ENCODE measurements around the gene LRRC3. TPM values are rescaled to one million over a fixed set of nuclear protein-coding genes. Genes with fewer than 3 reads are reported as not detected.

The LRRC3 gene
- total and polyA plus RNA-seq, 2 of the 8 experiments (the other 6 are each of a cell fraction or from before 2014, with no cell fraction given): 3.1 to 5.4 TPM

- ChIA-PET POLR2A (ENCODE audit: partially characterized antibody) (interaction anchor here (1.2 kb wide), 1 partner anchor 12 kb away, joined by 3 read pairs; no protein-coding TSS in a partner anchor), CTCF (ENCODE audit: partially characterized antibody) (interaction anchor here (1.1 to 1.3 kb wide), 5 partner anchors 11 to 88 kb away, joined by 3 to 5 read pairs (median 4); partner anchors contain the start of gene LRRC3)
- H3K79me2 ChIP-seq (ENCODE audit: control insufficient read depth in 1 of 2, insufficient read depth in 2 of 2, low read length in 2 of 2): no peaks in the 10 kb centered on the region
- WGBS, 2 experiments (ENCODE audit: extremely low coverage in 1 of 2, insufficient coverage in 1 of 2, insufficient read length in 1 of 2, insufficient replicate concordance in 2 of 2, low coverage in 1 of 2, low lambda C conversion rate in 2 of 2, missing lambda C conversion rate in 1 of 2): 88% methylated on average over 6 of the region's 13 CpGs; no CpG with 5 or more reads in 1 of the 2 experiments
- no peaks in the 10 kb centered on the region for H3K79me1 ChIP-seq (ENCODE audit: low read depth, low read length)
- no peak overlapping the region for H2BK20ac ChIP-seq (ENCODE audit: low read length)
- no peak overlapping the region for H4K5ac ChIP-seq (ENCODE audit: insufficient read length, low read depth, low read length)
- no peaks in the 10 kb centered on the region; a peak in 2 of 7 replicates for H3K4me1 ChIP-seq (replicated peaks in 1 of 4; ENCODE audit: control insufficient read depth in 3 of 4, insufficient read depth in 4 of 4, low read length in 3 of 4)
- H3K4ac ChIP-seq (replicated peaks; ENCODE audit: insufficient read length, low read depth, low read length): no peak overlapping the region
- H3K14ac ChIP-seq (ENCODE audit: insufficient read length): no peak overlapping the region
- DNase-seq (ENCODE audit: low read depth in 1 of 2, low spot score in 2 of 2) (no peak), FAIRE-seq (no peak)
- H2AFZ ChIP-seq (ENCODE audit: low read length): no peak overlapping the region
- H3K18ac ChIP-seq (ENCODE audit: extremely low read depth, low read length): no peak overlapping the region
- H2BK15ac ChIP-seq (ENCODE audit: low read length): no peak overlapping the region
- no peak overlapping the region for H3K9ac ChIP-seq (replicated peaks in 1 of 4; ENCODE audit: extremely low read depth in 1 of 4, low read depth in 3 of 4, low read length in 3 of 4)
- no peak overlapping the region for H3K23ac ChIP-seq (ENCODE audit: insufficient read length)
- no peak overlapping the region for H2BK5ac ChIP-seq (ENCODE audit: low read depth, low read length)
- H3K9me3 ChIP-seq (ENCODE audit: insufficient read depth in 2 of 2, low read depth in 1 of 2, low read length in 1 of 2): peaks cover 0 to 4% of the 10 kb centered on the region in 2 experiments; a peak in 1 of 4 replicates
- TF ChIP-seq RXRA (IDR thresholded peaks at IDR 0.05; ENCODE audit: insufficient read depth, low read depth, low read length): no peak
- TF ChIP-seq CBX8 (IDR thresholded peaks at IDR 0.05; ENCODE audit: borderline replicate concordance, low read depth, low read length): no peak
- TF ChIP-seq SAP30 (IDR thresholded peaks at IDR 0.05; ENCODE audit: insufficient read depth, insufficient replicate concordance, low read length): no peak
- no peak for TF ChIP-seq KDM4A (IDR thresholded peaks at IDR 0.05; ENCODE audit: low read depth, low read length, severe bottlenecking)
- no peak for TF ChIP-seq YY1 (IDR thresholded peaks at IDR 0.05; ENCODE audit: low read depth, low read length)
- no peak for TF ChIP-seq CREB1 (IDR thresholded peaks at IDR 0.05)
- TF ChIP-seq SIX5 (IDR thresholded peaks at IDR 0.05; ENCODE audit: low read depth, low read length): no peak
- no peak for TF ChIP-seq GTF2F1 (IDR thresholded peaks at IDR 0.05; ENCODE audit: borderline replicate concordance, low read depth, low read length)
- TF ChIP-seq BRCA1 (IDR thresholded peaks at IDR 0.05; ENCODE audit: low read depth, low read length): no peak
- no peak for TF ChIP-seq NANOG (IDR thresholded peaks at IDR 0.05; ENCODE audit: insufficient read depth, low read depth, low read length, poor library complexity, severe bottlenecking)
- no peak for TF ChIP-seq PHF8 (conservative IDR thresholded peaks at IDR 0.05; ENCODE audit: low read depth, low read length)
- no peak overlapping the region for H3K27ac ChIP-seq (ENCODE audit: low read depth, low read length)
- no peak overlapping the region for H3K4me3 ChIP-seq (ENCODE audit: extremely low read depth in 1 of 4, insufficient read depth in 2 of 4, low read depth in 3 of 4, low read length in 4 of 4)
- H4K8ac ChIP-seq (ENCODE audit: extremely low read depth, insufficient read depth, low read length): peak overlapping the region; percentile 79; the same call in 1 of the 2 replicates
- no peaks in the 10 kb centered on the region for H3K36me3 ChIP-seq (ENCODE audit: control insufficient read depth in 2 of 4, insufficient read depth in 4 of 4, low read length in 3 of 4)
- H4K91ac ChIP-seq (replicated peaks; ENCODE audit: insufficient read length, low read length): no peak overlapping the region
- no peaks in the 10 kb centered on the region for H3K23me2 ChIP-seq (ENCODE audit: low read depth, low read length)
- no peak overlapping the region for H3K56ac ChIP-seq (replicated peaks; ENCODE audit: insufficient read length, low read depth, low read length)
- H2BK12ac ChIP-seq (ENCODE audit: low read depth, low read length): no peak overlapping the region
- no peak overlapping the region for H2AK5ac ChIP-seq (ENCODE audit: low read depth, low read length)
- no peaks in the 10 kb centered on the region for H4K20me1 ChIP-seq (replicated peaks in 1 of 2; ENCODE audit: control insufficient read depth in 1 of 2, insufficient read depth in 2 of 2, low read length in 2 of 2)
- no peak overlapping the region for H2BK120ac ChIP-seq (replicated peaks; ENCODE audit: low read depth, low read length)
- H3K4me2 ChIP-seq (ENCODE audit: insufficient read depth in 1 of 2, low read depth in 2 of 2, low read length in 2 of 2): no peak overlapping the region
- no peaks in the 10 kb centered on the region for H3K27me3 ChIP-seq (replicated peaks in 1 of 4; ENCODE audit: control insufficient read depth in 3 of 4, extremely low read depth in 1 of 4, insufficient read depth in 3 of 4, low read length in 3 of 4)
These were observed 29.2 kb upstream of the LRRC3 start for GRCh38 chr21:44425895-44426662.

Measured in H1 (cell line).